ENCODE data around the gene HDAC9. TPM values are rescaled to one million over a fixed set of nuclear protein-coding genes. Genes with fewer than 3 reads are reported as not detected.
A peak's percentile ranks its signal among the peaks of the same experiment; 100 is the strongest.

The HDAC9 gene
- polyA plus RNA-seq, 1 of the 3 experiments (the other 2 are of a cell fraction): 11.6 TPM

DNA sequence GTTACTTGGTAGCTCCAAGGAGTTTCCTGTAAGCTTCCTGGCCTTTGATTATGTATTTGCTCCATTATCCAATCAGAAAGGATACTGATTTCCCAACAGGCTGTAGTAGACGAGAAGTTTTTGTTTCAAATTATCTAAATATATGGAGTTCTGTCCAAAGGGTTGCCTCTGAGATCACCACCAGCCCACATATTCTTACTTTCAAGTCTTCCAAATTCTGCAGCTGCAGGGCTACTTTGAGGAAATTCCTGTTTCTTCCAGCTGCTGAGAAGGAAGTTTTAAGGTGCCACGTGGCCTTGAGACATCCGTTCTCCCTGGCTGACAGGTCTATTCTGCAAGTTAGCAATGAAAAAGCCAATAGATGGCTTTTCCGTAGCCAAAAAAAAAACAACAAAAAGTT lies 335.9 kb downstream of the HDAC9 start:
- ChIA-PET CTCF (interaction anchor here (0.8 to 2.6 kb wide), 5 partner anchors 11 to 138 kb away, joined by 3 to 15 read pairs (median 8); no protein-coding TSS in a partner anchor), POLR2A (interaction anchor here (1.0 kb wide), 1 partner anchor 278 kb away, joined by 4 read pairs; no protein-coding TSS in a partner anchor)
- no peaks in the 10 kb centered on the region for H3K27me3 ChIP-seq (ENCODE audit: insufficient read depth)
- H2AFZ ChIP-seq (ENCODE audit: low read depth): no peak overlapping the region
- no peak overlapping the region for H3K4me3 ChIP-seq (ENCODE audit: low read depth in 2 of 2, low read length in 1 of 2)
- peaks cover 0 to 6% of the 10 kb centered on the region in 2 experiments for H3K36me3 ChIP-seq (replicated peaks in 1 of 2; ENCODE audit: control insufficient read depth in 1 of 2, insufficient read depth in 2 of 2, low read length in 1 of 2)
- H3K9me2 ChIP-seq: no peaks in the 10 kb centered on the region
- no peak overlapping the region for H3K9ac ChIP-seq
- H3K79me2 ChIP-seq (ENCODE audit: insufficient read depth): no peaks in the 10 kb centered on the region
- DNase-seq: no peak
- no peak for TF ChIP-seq FOSL2 (IDR thresholded peaks at IDR 0.05; ENCODE audit: borderline replicate concordance, low read depth)
- no peak for TF ChIP-seq RAD21 (IDR thresholded peaks at IDR 0.05; ENCODE audit: low read length)
- TF ChIP-seq FOXM1 (IDR thresholded peaks at IDR 0.05; ENCODE audit: low read depth): no peak
- TF ChIP-seq JUND (IDR thresholded peaks at IDR 0.05): no peak
- no peak for TF ChIP-seq RXRA (IDR thresholded peaks at IDR 0.05; ENCODE audit: borderline replicate concordance, low read depth)
- TF ChIP-seq NFIC (IDR thresholded peaks at IDR 0.05; ENCODE audit: borderline replicate concordance): no peak
- no peak for TF ChIP-seq GATA2 (CRISPR knock-in tag; IDR thresholded peaks at IDR 0.05)
- TF ChIP-seq, protein P1, sequence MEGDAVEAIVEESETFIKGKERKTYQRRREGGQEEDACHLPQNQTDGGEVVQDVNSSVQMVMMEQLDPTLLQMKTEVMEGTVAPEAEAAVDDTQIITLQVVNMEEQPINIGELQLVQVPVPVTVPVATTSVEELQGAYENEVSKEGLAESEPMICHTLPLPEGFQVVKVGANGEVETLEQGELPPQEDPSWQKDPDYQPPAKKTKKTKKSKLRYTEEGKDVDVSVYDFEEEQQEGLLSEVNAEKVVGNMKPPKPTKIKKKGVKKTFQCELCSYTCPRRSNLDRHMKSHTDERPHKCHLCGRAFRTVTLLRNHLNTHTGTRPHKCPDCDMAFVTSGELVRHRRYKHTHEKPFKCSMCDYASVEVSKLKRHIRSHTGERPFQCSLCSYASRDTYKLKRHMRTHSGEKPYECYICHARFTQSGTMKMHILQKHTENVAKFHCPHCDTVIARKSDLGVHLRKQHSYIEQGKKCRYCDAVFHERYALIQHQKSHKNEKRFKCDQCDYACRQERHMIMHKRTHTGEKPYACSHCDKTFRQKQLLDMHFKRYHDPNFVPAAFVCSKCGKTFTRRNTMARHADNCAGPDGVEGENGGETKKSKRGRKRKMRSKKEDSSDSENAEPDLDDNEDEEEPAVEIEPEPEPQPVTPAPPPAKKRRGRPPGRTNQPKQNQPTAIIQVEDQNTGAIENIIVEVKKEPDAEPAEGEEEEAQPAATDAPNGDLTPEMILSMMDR (IDR thresholded peaks at IDR 0.05): no peak
- TF ChIP-seq FOXJ3 (CRISPR knock-in tag; IDR thresholded peaks at IDR 0.05): no peak
- no peak for TF ChIP-seq TCF12 (IDR thresholded peaks at IDR 0.05)
- no peak for TF ChIP-seq EZH2phosphoT487 (IDR thresholded peaks at IDR 0.05; ENCODE audit: borderline replicate concordance, low read depth)
- TF ChIP-seq, protein P2, sequence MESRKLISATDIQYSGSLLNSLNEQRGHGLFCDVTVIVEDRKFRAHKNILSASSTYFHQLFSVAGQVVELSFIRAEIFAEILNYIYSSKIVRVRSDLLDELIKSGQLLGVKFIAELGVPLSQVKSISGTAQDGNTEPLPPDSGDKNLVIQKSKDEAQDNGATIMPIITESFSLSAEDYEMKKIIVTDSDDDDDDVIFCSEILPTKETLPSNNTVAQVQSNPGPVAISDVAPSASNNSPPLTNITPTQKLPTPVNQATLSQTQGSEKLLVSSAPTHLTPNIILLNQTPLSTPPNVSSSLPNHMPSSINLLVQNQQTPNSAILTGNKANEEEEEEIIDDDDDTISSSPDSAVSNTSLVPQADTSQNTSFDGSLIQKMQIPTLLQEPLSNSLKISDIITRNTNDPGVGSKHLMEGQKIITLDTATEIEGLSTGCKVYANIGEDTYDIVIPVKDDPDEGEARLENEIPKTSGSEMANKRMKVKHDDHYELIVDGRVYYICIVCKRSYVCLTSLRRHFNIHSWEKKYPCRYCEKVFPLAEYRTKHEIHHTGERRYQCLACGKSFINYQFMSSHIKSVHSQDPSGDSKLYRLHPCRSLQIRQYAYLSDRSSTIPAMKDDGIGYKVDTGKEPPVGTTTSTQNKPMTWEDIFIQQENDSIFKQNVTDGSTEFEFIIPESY (IDR thresholded peaks at IDR 0.05; ENCODE audit: borderline replicate concordance, low read depth): no peak
- no peak for TF ChIP-seq POLR2AphosphoS5 (IDR thresholded peaks at IDR 0.05; ENCODE audit: low read depth, low read length)
- TF ChIP-seq, protein P3, sequence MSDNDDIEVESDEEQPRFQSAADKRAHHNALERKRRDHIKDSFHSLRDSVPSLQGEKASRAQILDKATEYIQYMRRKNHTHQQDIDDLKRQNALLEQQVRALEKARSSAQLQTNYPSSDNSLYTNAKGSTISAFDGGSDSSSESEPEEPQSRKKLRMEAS (IDR thresholded peaks at IDR 0.05; ENCODE audit: low read depth): no peak
- no peak for TF ChIP-seq TAF1 (IDR thresholded peaks at IDR 0.05; ENCODE audit: borderline replicate concordance, low read depth, low read length)
- TF ChIP-seq MXI1 (IDR thresholded peaks at IDR 0.05; ENCODE audit: low read depth, low read length): no peak
- peaks cover 26 to 46% of the 10 kb centered on the region in 2 experiments for H3K4me1 ChIP-seq (ENCODE audit: control insufficient read depth in 1 of 2, insufficient read depth in 2 of 2, low read depth in 1 of 2, low read length in 1 of 2)
- H3F3A ChIP-seq (replicated peaks; ENCODE audit: insufficient read depth): no peaks in the 10 kb centered on the region
- H3K9me3 ChIP-seq: no peaks in the 10 kb centered on the region
- H3K27ac ChIP-seq (ENCODE audit: low read depth in 2 of 2, low read length in 1 of 2): peak overlapping the region in 1 of 2 experiments; percentile 100; a peak in 2 of 4 replicates
- H4K20me1 ChIP-seq (ENCODE audit: insufficient read depth): no peaks in the 10 kb centered on the region
- WGBS (ENCODE audit: low lambda C conversion rate): 93% methylated on average over 4 of the region's 4 CpGs
- H3K4me2 ChIP-seq: no peak overlapping the region

Data from SK-N-SH (cell line).